HCT116 (cell line): ENCODE measurements around the gene KRT1.

Experiments
- CEBPB ChIP-seq: IDR thresholded peaks from 2 replicates; pipeline ENCODE4 v1.6.1; 2012; ENCODE audit warnings: low read depth
- ELF1 ChIP-seq: IDR thresholded peaks from 2 replicates; pipeline ENCODE4 v1.6.1; 2012; ENCODE audit warnings: low read depth, borderline replicate concordance
- EZH2phosphoT487 ChIP-seq: fragments of 200-600 bp; IDR thresholded peaks from 2 replicates; pipeline ENCODE4 v1.6.1; 2018; ENCODE audit warnings: antibody characterized with exemption, borderline replicate concordance
- POLR2A ChIP-seq: IDR thresholded peaks from 2 replicates; pipeline ENCODE4 v1.7.0; 2011; ENCODE audit warnings: borderline replicate concordance; ENCODE audit not compliant: insufficient read depth, insufficient read length; ENCODE audit errors: extremely low read depth
- POLR2AphosphoS5 ChIP-seq: IDR thresholded peaks from 2 replicates; pipeline ENCODE4 v1.6.1; 2011; ENCODE audit warnings: mild to moderate bottlenecking, low read depth, low read length, moderate library complexity
- RAD21 ChIP-seq: IDR thresholded peaks from 2 replicates; pipeline ENCODE4 v1.6.1; 2012; ENCODE audit warnings: low read depth, mild to moderate bottlenecking
- TCF7L2 ChIP-seq: IDR thresholded peaks from 2 replicates; pipeline ENCODE4 v1.7.0; 2011; ENCODE audit warnings: borderline replicate concordance, inconsistent platforms; ENCODE audit not compliant: insufficient read depth, insufficient read length; ENCODE audit errors: extremely low read depth
- YY1 ChIP-seq: IDR thresholded peaks from 2 replicates; pipeline ENCODE4 v1.6.1; 2011; ENCODE audit warnings: low read length, low read depth, moderate library complexity, mild to moderate bottlenecking; ENCODE audit not compliant: insufficient replicate concordance; ENCODE audit errors: extremely low read depth
- ZFX ChIP-seq: fragments of 450-650 bp; IDR thresholded peaks from 2 replicates; pipeline ENCODE4 v1.6.1; 2017
- ZNF274 ChIP-seq: fragments of 200-500 bp; sonication (Bioruptor generic); IDR thresholded peaks from 2 replicates; pipeline ENCODE4 v1.6.1; 2014; ENCODE audit warnings: mild to moderate bottlenecking, low read depth, low read length, inconsistent platforms
- TF ChIP-seq, protein P1 (sequence below): IDR thresholded peaks from 2 replicates; pipeline ENCODE4 v1.6.1; 2012; ENCODE audit warnings: low read depth
- TF ChIP-seq, protein P2 (sequence below), 3 experiments: fragments of 200-600 bp in 1 of 3; sonication (generic) in 1 of 3; IDR thresholded peaks in 2 of 3; conservative IDR thresholded peaks in 1 of 3; 2 replicates each; pipeline ENCODE4 v1.5.1; 2012 to 2017; ENCODE audit warnings: low read depth in 2 of 3, low read length in 2 of 3, antibody characterized with exemption in 1 of 3, borderline replicate concordance in 1 of 3, control low read depth in 1 of 3, mild to moderate bottlenecking in 1 of 3, mixed read lengths in 1 of 3, mixed run types in 1 of 3, moderate library complexity in 1 of 3; ENCODE audit not compliant: insufficient read depth in 1 of 3
- TF ChIP-seq, protein P3 (sequence below): IDR thresholded peaks from 2 replicates; pipeline ENCODE4 v1.6.1; 2012

DNA sequence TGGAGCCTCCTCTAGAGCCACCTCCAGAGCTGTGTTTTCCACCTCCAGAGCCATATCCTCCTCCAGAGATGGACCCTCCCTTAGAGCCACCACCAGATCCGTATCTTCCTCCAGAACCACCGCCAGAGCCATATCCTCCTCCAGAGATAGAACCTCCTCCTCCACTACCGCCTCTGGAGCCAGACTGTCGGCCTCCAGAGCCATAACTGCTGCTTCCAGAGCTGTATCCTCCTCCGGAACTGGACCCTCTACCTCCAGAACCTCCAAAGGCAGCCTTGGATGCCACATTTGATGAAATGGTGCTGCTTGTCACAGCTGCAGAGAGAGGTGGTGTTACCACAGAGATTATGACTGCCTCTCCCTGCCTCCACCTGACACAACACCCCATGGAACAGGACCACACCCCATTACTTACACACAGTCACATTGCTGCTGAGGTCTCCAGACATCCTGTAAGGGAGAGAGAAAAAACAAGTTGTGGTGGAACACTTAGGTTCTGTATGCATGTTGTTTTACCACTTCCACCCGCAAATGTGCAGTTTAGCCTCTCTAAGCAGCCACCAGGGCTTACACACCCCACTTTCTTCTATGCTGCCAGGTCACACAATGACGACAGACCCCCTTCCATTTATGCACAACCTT is 35.0 kb downstream of the KRT1 start:
- TF ChIP-seq POLR2A (no peak), ZNF274 (no peak), POLR2AphosphoS5 (no peak), CEBPB (no peak), RAD21 (no peak), YY1 (no peak), EZH2phosphoT487 (no peak), TCF7L2 (no peak), ELF1 (no peak), ZFX (no peak)
- TF ChIP-seq, protein P1, sequence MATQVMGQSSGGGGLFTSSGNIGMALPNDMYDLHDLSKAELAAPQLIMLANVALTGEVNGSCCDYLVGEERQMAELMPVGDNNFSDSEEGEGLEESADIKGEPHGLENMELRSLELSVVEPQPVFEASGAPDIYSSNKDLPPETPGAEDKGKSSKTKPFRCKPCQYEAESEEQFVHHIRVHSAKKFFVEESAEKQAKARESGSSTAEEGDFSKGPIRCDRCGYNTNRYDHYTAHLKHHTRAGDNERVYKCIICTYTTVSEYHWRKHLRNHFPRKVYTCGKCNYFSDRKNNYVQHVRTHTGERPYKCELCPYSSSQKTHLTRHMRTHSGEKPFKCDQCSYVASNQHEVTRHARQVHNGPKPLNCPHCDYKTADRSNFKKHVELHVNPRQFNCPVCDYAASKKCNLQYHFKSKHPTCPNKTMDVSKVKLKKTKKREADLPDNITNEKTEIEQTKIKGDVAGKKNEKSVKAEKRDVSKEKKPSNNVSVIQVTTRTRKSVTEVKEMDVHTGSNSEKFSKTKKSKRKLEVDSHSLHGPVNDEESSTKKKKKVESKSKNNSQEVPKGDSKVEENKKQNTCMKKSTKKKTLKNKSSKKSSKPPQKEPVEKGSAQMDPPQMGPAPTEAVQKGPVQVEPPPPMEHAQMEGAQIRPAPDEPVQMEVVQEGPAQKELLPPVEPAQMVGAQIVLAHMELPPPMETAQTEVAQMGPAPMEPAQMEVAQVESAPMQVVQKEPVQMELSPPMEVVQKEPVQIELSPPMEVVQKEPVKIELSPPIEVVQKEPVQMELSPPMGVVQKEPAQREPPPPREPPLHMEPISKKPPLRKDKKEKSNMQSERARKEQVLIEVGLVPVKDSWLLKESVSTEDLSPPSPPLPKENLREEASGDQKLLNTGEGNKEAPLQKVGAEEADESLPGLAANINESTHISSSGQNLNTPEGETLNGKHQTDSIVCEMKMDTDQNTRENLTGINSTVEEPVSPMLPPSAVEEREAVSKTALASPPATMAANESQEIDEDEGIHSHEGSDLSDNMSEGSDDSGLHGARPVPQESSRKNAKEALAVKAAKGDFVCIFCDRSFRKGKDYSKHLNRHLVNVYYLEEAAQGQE = no peak
- TF ChIP-seq, protein P2, sequence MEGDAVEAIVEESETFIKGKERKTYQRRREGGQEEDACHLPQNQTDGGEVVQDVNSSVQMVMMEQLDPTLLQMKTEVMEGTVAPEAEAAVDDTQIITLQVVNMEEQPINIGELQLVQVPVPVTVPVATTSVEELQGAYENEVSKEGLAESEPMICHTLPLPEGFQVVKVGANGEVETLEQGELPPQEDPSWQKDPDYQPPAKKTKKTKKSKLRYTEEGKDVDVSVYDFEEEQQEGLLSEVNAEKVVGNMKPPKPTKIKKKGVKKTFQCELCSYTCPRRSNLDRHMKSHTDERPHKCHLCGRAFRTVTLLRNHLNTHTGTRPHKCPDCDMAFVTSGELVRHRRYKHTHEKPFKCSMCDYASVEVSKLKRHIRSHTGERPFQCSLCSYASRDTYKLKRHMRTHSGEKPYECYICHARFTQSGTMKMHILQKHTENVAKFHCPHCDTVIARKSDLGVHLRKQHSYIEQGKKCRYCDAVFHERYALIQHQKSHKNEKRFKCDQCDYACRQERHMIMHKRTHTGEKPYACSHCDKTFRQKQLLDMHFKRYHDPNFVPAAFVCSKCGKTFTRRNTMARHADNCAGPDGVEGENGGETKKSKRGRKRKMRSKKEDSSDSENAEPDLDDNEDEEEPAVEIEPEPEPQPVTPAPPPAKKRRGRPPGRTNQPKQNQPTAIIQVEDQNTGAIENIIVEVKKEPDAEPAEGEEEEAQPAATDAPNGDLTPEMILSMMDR (IDR thresholded peaks at IDR 0.05 in 2 of 3, conservative IDR thresholded peaks at IDR 0.05 in 1 of 3; ENCODE audit: borderline replicate concordance in 1 of 3, insufficient read depth in 1 of 3, low read depth in 2 of 3, low read length in 2 of 3) = no peak
- TF ChIP-seq, protein P3, sequence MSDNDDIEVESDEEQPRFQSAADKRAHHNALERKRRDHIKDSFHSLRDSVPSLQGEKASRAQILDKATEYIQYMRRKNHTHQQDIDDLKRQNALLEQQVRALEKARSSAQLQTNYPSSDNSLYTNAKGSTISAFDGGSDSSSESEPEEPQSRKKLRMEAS = no peak
